ENCODE measurements around the gene SSUH2.

The SSUH2 gene

DNA sequence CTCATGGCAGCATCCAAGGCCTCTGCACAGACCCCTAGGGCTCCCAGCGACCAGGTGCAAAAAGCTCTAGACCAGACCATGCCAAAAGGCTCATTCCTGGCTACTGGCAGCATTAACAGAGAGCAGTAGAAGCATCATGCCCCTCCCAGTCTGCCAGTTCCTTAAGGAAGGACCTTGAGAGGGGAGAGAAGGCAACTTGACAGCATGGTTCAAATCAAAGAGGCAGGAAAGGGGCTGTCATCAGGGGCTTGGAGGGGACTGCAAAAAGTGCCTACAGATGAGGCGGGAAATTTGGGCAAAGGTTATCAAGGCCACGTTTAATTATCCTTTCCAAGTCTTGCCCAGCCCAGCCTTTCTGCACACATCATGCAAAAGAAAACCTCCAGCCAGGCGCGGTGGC, 64.7 kb downstream of the SSUH2 start:
- no peak overlapping the region for H3K27ac ChIP-seq
- TF ChIP-seq, protein P1, sequence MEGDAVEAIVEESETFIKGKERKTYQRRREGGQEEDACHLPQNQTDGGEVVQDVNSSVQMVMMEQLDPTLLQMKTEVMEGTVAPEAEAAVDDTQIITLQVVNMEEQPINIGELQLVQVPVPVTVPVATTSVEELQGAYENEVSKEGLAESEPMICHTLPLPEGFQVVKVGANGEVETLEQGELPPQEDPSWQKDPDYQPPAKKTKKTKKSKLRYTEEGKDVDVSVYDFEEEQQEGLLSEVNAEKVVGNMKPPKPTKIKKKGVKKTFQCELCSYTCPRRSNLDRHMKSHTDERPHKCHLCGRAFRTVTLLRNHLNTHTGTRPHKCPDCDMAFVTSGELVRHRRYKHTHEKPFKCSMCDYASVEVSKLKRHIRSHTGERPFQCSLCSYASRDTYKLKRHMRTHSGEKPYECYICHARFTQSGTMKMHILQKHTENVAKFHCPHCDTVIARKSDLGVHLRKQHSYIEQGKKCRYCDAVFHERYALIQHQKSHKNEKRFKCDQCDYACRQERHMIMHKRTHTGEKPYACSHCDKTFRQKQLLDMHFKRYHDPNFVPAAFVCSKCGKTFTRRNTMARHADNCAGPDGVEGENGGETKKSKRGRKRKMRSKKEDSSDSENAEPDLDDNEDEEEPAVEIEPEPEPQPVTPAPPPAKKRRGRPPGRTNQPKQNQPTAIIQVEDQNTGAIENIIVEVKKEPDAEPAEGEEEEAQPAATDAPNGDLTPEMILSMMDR (IDR thresholded peaks at IDR 0.05) = no peak

GRCh38 chr3:8579096-8579495, 65.5 kb downstream of the SSUH2 start:
- Histone ChIP-seq H3K36me3 (ENCODE audit: control insufficient read depth, insufficient read depth, low read length) (no peaks in the 10 kb centered on the region), H3K27ac (no peak overlapping the region)
- TF ChIP-seq, protein P1 (IDR thresholded peaks at IDR 0.05) = no peak

More for the DNA sequence above, 64.7 kb downstream of the SSUH2 start:
- H3K27me3 ChIP-seq (ENCODE audit: control insufficient read depth, insufficient read depth, low read length) = no peaks in the 10 kb centered on the region
- no peak overlapping the region for H3K9ac ChIP-seq
- no peaks in the 10 kb centered on the region for H3K4me1 ChIP-seq
- H3K36me3 ChIP-seq (ENCODE audit: control insufficient read depth, insufficient read depth, low read length) = no peaks in the 10 kb centered on the region
- no peak overlapping the region for H3K4me3 ChIP-seq (ENCODE audit: low read depth, low read length)
- H3K4me2 ChIP-seq (ENCODE audit: low read length) = no peak overlapping the region
- no peak overlapping the region for H2AFZ ChIP-seq
- H3K9me3 ChIP-seq (ENCODE audit: control insufficient read depth, low read length) = no peaks in the 10 kb centered on the region
- H3K79me2 ChIP-seq = no peaks in the 10 kb centered on the region

GRCh38 chr3:8578282-8578681, 66.3 kb downstream of the SSUH2 start:
- Histone ChIP-seq H3K9me3 (ENCODE audit: control insufficient read depth, low read length) (no peaks in the 10 kb centered on the region), H3K4me2 (ENCODE audit: low read length) (no peak overlapping the region), H3K27ac (no peak overlapping the region), H3K36me3 (ENCODE audit: control insufficient read depth, insufficient read depth, low read length) (no peaks in the 10 kb centered on the region), H3K9ac (no peak overlapping the region), H3K27me3 (ENCODE audit: control insufficient read depth, insufficient read depth, low read length) (no peaks in the 10 kb centered on the region), H2AFZ (no peak overlapping the region), H3K79me2 (no peaks in the 10 kb centered on the region), H3K4me3 (ENCODE audit: low read depth, low read length) (no peak overlapping the region), H3K4me1 (no peaks in the 10 kb centered on the region)
- TF ChIP-seq, protein P1 (IDR thresholded peaks at IDR 0.05) = no peak

More at GRCh38 chr3:8579096-8579495, 65.5 kb downstream of the SSUH2 start:
- Histone ChIP-seq H3K4me3 (ENCODE audit: low read depth, low read length) (no peak overlapping the region), H3K4me2 (ENCODE audit: low read length) (no peak overlapping the region), H3K9ac (no peak overlapping the region), H3K4me1 (no peaks in the 10 kb centered on the region), H3K79me2 (no peaks in the 10 kb centered on the region), H2AFZ (no peak overlapping the region), H3K9me3 (ENCODE audit: control insufficient read depth, low read length) (no peaks in the 10 kb centered on the region), H3K27me3 (ENCODE audit: control insufficient read depth, insufficient read depth, low read length) (no peaks in the 10 kb centered on the region)

GRCh38 chr3:8576841-8577571, 67.6 kb downstream of the SSUH2 start:
- H3K79me2 ChIP-seq = no peaks in the 10 kb centered on the region
- H3K27me3 ChIP-seq (ENCODE audit: control insufficient read depth, insufficient read depth, low read length) = no peaks in the 10 kb centered on the region
- H3K9me3 ChIP-seq (ENCODE audit: control insufficient read depth, low read length) = no peaks in the 10 kb centered on the region
- no peaks in the 10 kb centered on the region for H3K4me1 ChIP-seq
- no peak overlapping the region for H3K4me2 ChIP-seq (ENCODE audit: low read length)
- no peak overlapping the region for H3K4me3 ChIP-seq (ENCODE audit: low read depth, low read length)
- TF ChIP-seq, protein P1 (IDR thresholded peaks at IDR 0.05) = no peak
- H3K9ac ChIP-seq = no peak overlapping the region
- H3K27ac ChIP-seq = no peak overlapping the region
- no peaks in the 10 kb centered on the region for H3K36me3 ChIP-seq (ENCODE audit: control insufficient read depth, insufficient read depth, low read length)
- no peak overlapping the region for H2AFZ ChIP-seq

- TF ChIP-seq, protein P1 (IDR thresholded peaks at IDR 0.05) = no peak
- no peak overlapping the region for H2AFZ ChIP-seq
- no peaks in the 10 kb centered on the region for H3K27me3 ChIP-seq (ENCODE audit: control insufficient read depth, insufficient read depth, low read length)
- H3K4me1 ChIP-seq = no peaks in the 10 kb centered on the region
- no peaks in the 10 kb centered on the region for H3K79me2 ChIP-seq
- H3K4me2 ChIP-seq (ENCODE audit: low read length) = no peak overlapping the region
- H3K4me3 ChIP-seq (ENCODE audit: low read depth, low read length) = no peak overlapping the region
- no peak overlapping the region for H3K9ac ChIP-seq
- no peaks in the 10 kb centered on the region for H3K36me3 ChIP-seq (ENCODE audit: control insufficient read depth, insufficient read depth, low read length)
- H3K9me3 ChIP-seq (ENCODE audit: control insufficient read depth, low read length) = no peaks in the 10 kb centered on the region
- H3K27ac ChIP-seq = no peak overlapping the region
Observed at GRCh38 chr3:8576436-8576835, 68.2 kb downstream of the SSUH2 start.
